ENCODE results near the gene CRYGN.

The CRYGN gene

DNA sequence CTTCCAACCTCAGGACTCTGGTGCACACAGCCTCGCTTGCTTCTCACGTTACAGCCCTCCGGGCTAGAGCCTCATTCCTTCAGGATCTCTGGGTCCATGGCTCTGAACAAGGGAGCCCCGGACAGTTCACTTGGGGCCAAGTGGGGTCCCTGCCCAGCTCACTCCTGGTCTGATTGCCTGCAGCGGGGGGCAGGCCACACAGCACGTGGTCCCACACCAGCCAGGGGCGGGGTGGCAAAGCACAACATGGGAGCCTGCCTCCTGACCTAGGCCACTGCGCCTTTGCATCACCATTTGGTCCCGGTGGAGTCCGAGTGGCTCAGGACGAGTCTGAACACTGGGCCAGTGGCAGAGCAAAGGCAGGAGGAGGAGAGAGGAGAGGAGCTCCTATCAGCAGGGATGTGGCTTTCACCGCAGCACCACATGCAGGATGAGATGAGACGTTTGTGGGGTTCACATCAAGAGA is 13.4 kb upstream of the CRYGN start:
- no peaks in the 10 kb centered on the region for H3K36me3 Mint-ChIP-seq
- no peak overlapping the region for H3K4me3 Mint-ChIP-seq

DNA sequence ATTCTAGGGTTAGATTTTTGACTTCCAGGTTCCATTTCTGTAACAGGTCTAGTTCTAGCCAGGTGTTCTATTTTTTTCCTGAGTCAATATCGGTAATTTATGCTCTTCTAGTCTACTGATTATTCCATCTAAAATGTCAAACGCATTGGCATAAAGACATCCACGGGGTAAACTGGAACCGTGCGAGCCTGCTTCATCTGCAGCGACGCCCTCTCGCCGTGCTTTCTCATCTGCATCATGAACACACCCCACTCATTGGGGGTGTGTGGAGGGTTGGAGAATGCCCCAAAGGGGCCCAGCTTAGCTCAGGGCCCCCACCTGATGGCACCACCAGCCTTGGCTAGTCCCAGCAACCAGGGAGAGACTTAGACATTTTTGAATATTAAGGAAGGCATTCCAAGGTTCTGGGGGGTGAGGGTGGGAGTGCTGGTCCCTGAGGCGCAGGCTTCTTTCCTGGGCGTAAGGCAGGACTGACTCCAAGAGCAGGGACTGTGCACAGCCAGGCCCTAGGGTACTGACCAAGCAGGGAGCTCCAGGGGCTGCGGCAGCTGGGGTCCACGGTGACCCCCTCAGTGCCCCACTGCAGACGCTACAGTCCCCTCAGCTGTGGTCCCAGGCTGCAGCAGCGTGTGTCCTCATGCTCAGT is 12.9 kb upstream of the CRYGN start:
- Mint-ChIP-seq H3K36me3 (no peaks in the 10 kb centered on the region), H3K27ac (no peak overlapping the region)
- ATAC-seq (ENCODE audit: low read depth), result no peak

More for the DNA sequence above, 13.4 kb upstream of the CRYGN start:
- H3K27ac Mint-ChIP-seq, result no peak overlapping the region
- no peak for ATAC-seq (ENCODE audit: low read depth)
- H3K4me1 Mint-ChIP-seq, result no peaks in the 10 kb centered on the region
- H3K27me3 Mint-ChIP-seq, result peaks cover 2% of the 10 kb centered on the region
- no peaks in the 10 kb centered on the region for H3K9me3 Mint-ChIP-seq
- no peak for DNase-seq (ENCODE audit: low spot score in 2 of 2)

DNA sequence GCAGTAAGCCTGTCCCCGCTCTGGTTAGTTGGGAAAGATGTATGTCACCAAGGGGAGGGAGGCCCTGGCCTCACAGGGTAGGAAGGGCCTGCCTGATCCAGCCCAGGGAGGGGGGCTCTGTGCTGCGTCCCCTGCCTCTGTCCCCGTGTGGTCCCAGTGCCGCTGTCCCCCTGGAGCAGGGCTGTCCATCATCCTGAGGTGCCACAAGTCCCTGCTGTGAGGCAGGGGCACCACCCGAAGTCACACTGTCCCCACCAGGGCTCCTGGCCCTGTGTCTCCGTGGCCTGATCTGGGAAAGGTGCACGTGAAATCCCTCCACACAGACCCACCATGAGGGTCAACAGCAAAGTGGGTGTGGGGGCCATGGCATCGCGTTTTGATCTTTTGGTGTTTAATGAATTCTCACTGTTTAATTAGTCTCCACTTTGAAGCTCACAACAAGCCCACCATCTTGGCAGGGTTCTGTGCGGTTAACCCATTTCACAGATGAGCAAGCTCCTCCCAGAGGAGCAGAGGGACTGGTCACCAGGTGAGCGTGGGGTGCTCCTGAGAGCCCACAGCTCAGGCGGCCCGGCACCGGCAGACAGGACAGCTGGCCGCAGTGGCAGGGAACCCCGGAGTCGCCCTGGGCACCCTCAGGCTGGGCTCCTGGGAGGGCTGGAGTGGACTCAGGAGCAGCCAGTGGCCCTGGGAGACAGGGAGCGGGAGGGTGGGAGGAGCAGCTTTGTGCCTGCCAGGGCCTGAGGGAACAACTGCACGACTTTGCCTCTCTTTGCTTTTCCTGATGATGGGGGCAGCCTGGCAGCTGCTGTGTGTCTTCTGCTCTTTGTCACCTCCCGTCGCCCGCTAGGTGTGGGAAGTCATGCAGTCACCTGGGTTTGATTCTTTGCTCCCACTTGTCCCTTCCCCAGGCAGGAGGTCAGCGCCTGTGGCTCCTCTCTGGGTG is 12.0 kb upstream of the CRYGN start:
- ATAC-seq (ENCODE audit: low read depth), result no peak

More for the DNA sequence above, 12.9 kb upstream of the CRYGN start:
- peaks cover 2% of the 10 kb centered on the region for H3K27me3 Mint-ChIP-seq
- H3K9me3 Mint-ChIP-seq, result no peaks in the 10 kb centered on the region
- no peaks in the 10 kb centered on the region for H3K4me1 Mint-ChIP-seq
- no peak for DNase-seq (ENCODE audit: low spot score in 2 of 2)
- no peak overlapping the region for H3K4me3 Mint-ChIP-seq

DNA sequence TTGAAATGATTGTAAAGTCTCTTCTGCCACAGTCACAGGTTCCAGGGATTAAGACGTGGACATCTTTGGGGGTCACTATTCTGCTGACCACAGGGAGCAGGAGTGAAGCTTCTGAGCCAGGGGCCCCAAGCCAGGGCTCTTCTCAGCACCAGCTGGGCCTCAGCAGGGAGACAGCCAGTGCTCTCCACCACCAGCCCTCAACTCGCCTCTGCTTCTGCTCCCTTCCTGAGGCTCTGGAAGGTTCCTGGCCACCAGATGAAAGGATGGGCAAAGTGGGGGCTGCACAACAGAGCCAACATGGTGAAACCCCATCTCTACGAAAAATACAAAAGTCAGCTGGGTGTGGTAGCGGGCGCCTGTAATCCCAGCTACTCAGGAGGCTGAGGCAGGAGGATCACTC is 11.2 kb upstream of the CRYGN start:
- Mint-ChIP-seq H3K27ac (no peak overlapping the region), H3K4me1 (no peaks in the 10 kb centered on the region), H3K36me3 (no peaks in the 10 kb centered on the region), H3K9me3 (no peaks in the 10 kb centered on the region), H3K4me3 (no peak overlapping the region), H3K27me3 (peaks cover 5% of the 10 kb centered on the region)
- DNase-seq (ENCODE audit: low spot score in 2 of 2) (no peak), ATAC-seq (ENCODE audit: low read depth) (no peak)

More for the DNA sequence above, 12.0 kb upstream of the CRYGN start:
- peaks cover 2% of the 10 kb centered on the region for H3K27me3 Mint-ChIP-seq
- H3K4me3 Mint-ChIP-seq, result no peak overlapping the region
- H3K27ac Mint-ChIP-seq, result no peak overlapping the region
- no peaks in the 10 kb centered on the region for H3K9me3 Mint-ChIP-seq
- no peak for DNase-seq (ENCODE audit: low spot score in 2 of 2)
- no peaks in the 10 kb centered on the region for H3K4me1 Mint-ChIP-seq
- no peaks in the 10 kb centered on the region for H3K36me3 Mint-ChIP-seq

DNA sequence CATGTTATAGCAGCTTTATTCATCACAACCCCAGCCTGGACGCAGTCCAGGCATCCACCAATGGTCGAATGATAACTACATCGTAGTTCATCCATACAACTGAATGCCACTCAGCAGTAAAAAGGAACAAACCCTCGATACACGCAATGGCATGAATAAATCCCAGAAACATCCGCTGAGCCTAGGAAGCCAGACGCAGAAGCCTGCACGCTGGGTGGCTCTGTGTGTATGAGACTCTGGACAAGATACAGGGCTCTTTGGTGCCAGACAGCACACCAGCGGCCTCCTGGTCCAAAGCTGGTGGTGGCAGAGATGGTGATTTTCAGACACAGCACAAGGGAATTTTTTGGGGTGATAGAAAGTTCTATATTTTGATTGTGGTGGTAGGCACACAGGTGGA is 10.0 kb upstream of the CRYGN start:
- no peak for DNase-seq (ENCODE audit: low spot score in 2 of 2)
- H3K27me3 Mint-ChIP-seq, result peaks cover 9% of the 10 kb centered on the region
- no peaks in the 10 kb centered on the region for H3K9me3 Mint-ChIP-seq
- no peak for ATAC-seq (ENCODE audit: low read depth)
- no peaks in the 10 kb centered on the region for H3K4me1 Mint-ChIP-seq
- H3K36me3 Mint-ChIP-seq, result no peaks in the 10 kb centered on the region
- no peak overlapping the region for H3K4me3 Mint-ChIP-seq
- H3K27ac Mint-ChIP-seq, result no peak overlapping the region

DNA sequence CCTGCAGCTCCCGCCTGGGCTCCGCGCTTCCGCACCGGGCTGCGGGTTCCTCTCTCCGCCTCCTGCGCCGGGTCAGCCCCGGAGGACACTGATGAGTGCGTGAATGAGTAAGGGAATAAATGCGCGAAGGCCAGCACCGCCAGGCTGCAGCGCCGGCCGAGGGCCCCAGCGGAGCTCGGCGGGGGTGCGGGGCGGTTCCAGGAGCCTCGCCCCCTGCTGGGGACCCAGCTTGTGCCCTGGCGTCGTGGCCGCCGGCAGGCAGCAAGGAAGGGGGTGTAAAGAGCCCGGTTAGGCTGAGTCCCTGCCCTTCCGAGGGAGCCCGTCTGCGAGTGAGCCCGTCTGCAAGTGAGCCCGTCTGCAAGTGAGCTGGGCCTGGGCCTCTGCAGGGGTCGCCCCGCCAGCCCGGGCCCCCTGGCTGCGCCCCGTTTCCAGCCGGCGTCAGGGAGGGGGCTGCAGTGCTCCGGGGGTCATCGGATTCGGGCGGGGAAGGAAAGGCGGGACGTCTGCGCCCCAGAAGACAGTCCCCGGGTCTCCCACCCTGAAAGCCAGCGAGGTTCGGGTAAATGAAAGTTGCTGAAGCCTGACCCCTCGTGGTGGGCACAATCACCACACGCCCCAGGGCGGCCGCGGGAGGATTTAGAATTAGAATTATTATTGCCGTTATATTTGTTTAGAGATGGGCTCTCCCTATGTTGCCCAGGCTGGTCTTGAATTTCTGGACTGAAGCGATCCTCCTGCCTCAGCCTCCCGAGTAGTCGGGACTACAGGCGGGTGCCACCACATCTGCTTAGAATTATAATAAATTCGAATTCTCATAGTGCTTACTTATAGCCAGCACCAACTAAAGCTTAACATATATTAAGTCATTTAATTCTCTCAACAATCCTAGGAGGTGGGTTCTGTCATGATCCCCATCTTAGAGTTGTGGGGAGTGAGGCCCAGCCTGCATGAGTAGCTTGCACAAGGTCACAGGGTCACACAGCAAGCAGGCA is 8.6 kb upstream of the CRYGN start:
- H3K9me3 Mint-ChIP-seq, result no peaks in the 10 kb centered on the region
- H3K4me1 Mint-ChIP-seq, result no peaks in the 10 kb centered on the region
- peak overlapping the region; percentile 78 for H3K4me3 Mint-ChIP-seq
- no peaks in the 10 kb centered on the region for H3K36me3 Mint-ChIP-seq
- H3K27ac Mint-ChIP-seq, result no peak overlapping the region
- peaks cover 10% of the 10 kb centered on the region for H3K27me3 Mint-ChIP-seq
- ATAC-seq (ENCODE audit: low read depth) (peak; percentile 83), DNase-seq (ENCODE audit: low spot score in 2 of 2) (peak; percentile 75 to 86)

DNA sequence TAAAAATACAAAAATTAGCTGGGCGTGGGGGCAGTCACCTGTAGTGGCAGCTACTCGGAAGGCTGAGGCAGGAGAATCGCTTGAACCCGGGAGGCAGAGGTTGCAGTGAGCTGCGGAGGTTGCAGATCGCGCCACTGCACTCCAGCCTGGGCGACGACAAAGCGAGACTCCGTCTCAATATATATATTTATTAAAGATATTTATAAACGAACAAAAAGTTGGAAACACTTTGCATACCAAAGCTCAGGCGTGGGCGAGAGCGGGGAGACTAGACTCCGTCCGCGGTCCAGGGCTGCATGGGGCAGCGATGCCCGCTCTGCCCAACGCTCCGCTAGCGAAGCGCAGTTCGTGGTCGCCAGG is 7.9 kb upstream of the CRYGN start:
- DNase-seq (ENCODE audit: low spot score in 2 of 2) (no peak), ATAC-seq (ENCODE audit: low read depth) (no peak)
- Mint-ChIP-seq H3K4me3 (peak overlapping the region; percentile 78), H3K27me3 (peaks cover 11% of the 10 kb centered on the region), H3K27ac (no peak overlapping the region), H3K36me3 (no peaks in the 10 kb centered on the region), H3K9me3 (no peaks in the 10 kb centered on the region), H3K4me1 (no peaks in the 10 kb centered on the region)

DNA sequence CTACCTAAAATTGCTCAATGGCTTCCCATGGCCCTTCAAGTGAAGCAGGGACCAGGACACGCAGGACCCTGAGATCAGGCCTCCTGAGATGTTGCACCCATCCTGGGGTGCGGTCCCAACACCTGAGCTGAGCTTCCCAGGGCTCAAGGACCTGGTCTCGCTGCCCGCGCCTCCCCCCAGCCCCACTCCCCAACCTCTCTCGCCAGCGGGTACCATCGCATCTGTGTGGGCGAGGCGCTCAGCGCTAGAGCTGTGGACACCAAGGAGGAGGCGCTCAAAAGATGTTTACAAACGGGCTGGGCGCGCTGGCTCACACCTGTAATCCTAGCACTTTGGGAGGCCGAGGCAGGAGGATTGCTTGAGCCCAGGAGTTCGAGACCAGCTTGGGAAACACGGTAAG is 7.4 kb upstream of the CRYGN start:
- Mint-ChIP-seq H3K27me3 (peaks cover 15% of the 10 kb centered on the region), H3K4me3 (no peak overlapping the region), H3K4me1 (no peaks in the 10 kb centered on the region), H3K27ac (no peak overlapping the region), H3K36me3 (no peaks in the 10 kb centered on the region), H3K9me3 (no peaks in the 10 kb centered on the region)
- DNase-seq (ENCODE audit: low spot score in 2 of 2) (no peak), ATAC-seq (ENCODE audit: low read depth) (no peak)

DNA sequence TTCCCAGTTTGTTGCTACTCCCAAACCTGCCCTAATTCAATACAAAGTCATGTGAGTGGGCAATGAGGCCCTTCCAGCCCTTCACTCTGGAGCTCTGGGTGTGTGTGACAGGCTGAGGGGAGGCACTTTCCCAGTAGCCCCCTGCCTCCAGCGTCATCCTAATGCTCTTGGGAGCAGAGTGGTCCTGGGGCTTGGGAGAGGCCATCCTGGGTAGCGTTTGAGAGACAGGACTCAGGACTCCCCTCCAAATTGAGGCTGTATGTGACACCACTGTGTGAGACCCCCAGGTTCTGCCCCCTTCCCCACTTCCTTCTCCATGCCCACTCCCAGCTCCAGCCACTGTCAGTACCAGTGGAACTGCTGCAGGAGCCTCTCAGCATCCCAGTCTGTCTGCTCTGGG is 6.5 kb upstream of the CRYGN start:
- no peak overlapping the region for H3K27ac Mint-ChIP-seq
- H3K27me3 Mint-ChIP-seq, result peaks cover 18% of the 10 kb centered on the region
- no peaks in the 10 kb centered on the region for H3K9me3 Mint-ChIP-seq
- ATAC-seq (ENCODE audit: low read depth) (no peak), DNase-seq (ENCODE audit: low spot score in 2 of 2) (no peak)
- H3K36me3 Mint-ChIP-seq, result no peaks in the 10 kb centered on the region
- no peaks in the 10 kb centered on the region for H3K4me1 Mint-ChIP-seq
- no peak overlapping the region for H3K4me3 Mint-ChIP-seq

DNA sequence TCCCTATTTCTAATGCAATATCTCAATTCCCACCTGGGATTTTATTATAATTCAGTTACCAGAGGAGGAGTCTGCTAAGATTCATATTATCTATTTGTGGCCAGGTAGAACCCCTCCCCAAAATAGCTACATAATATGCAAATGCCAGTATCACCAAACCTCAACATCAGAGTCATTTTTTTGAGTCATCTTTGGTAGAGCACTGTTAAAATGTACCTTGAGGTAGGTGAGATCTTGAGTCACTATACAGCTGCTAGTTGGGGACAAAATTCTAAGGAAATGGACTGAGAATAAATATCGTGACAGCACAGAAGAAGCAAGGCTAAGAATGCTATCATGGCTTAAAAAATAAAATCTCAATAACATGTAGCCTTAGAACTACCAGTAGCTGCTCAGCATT is 4.7 kb upstream of the CRYGN start:
- H3K36me3 Mint-ChIP-seq, result no peaks in the 10 kb centered on the region
- H3K27ac Mint-ChIP-seq, result no peak overlapping the region
- H3K9me3 Mint-ChIP-seq, result no peaks in the 10 kb centered on the region
- DNase-seq (ENCODE audit: low spot score in 2 of 2) (no peak), ATAC-seq (ENCODE audit: low read depth) (no peak)
- H3K4me3 Mint-ChIP-seq, result no peak overlapping the region
- no peaks in the 10 kb centered on the region for H3K4me1 Mint-ChIP-seq
- peaks cover 29% of the 10 kb centered on the region for H3K27me3 Mint-ChIP-seq

DNA sequence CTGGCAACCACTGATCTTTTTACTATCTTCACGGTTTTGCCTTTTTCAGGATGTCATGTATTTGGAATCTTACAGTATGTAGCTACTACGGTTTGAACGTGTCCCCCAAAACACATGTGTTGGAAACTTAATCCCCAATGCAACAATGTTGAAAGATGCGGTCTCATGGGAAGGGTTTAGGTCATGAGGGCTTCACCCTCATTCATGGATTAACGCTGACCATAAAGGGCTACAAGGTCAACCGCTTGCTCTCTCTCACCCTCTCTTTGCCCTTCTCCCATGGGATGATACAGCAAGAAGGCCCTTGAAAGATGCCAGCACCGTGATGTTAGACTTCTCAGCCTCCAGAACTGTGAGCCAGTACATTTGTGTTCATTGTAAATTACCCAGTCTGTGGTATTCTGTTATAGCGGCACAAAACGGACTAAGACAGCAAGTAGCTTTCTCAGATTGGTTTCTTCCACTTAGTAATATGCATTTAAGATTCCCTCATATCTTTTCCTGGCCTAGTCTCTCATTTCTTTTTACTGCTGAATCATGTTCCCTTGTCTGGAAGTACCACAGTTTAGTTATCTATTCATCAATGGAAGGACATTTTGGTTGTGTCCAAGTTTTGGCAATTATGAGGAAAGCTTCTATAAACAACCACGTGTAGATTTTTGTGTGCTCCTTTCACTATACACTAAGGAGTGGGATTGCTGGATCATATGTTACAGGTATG is 3.0 kb upstream of the CRYGN start:
- ATAC-seq (ENCODE audit: low read depth), result no peak
- Mint-ChIP-seq H3K9me3 (no peaks in the 10 kb centered on the region), H3K27me3 (peaks cover 29% of the 10 kb centered on the region), H3K36me3 (no peaks in the 10 kb centered on the region), H3K27ac (no peak overlapping the region), H3K4me3 (no peak overlapping the region), H3K4me1 (no peaks in the 10 kb centered on the region)
- no peak for DNase-seq (ENCODE audit: low spot score in 2 of 2)

DNA sequence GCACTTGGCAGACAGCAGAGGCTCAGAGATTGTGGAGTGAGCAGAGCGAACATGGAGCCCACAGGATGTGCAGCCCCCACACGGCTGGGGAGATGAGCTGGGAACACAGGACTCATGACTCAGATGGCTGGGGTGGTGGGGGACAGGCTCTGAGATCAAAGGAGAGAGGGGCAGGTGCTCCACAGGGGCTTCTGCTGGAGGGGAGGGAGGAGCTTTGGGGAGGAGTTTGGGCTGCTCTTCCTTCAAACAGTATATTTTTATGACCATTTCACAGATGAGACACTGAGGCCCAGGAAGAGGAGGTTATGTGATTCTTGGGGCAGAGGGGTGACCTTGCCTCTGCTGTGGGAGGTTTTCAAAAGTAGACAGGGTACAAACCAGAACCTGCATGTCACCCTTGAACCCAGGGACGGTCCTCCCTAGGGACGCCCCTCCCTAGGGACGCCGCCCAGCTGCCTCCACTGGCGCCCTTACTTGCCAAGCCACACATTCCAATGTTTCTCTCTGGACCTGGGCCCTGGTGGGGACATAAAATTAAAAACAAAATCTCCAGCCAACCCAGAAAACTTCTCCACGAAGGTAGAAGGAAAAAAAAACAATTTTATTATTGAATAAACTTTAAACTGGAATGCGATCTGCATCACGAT is 981 bp upstream of the CRYGN start:
- Mint-ChIP-seq H3K4me3 (no peak overlapping the region), H3K27ac (no peak overlapping the region), H3K36me3 (no peaks in the 10 kb centered on the region), H3K4me1 (no peaks in the 10 kb centered on the region), H3K27me3 (peaks cover 27% of the 10 kb centered on the region), H3K9me3 (no peaks in the 10 kb centered on the region)
- no peak for DNase-seq (ENCODE audit: low spot score in 2 of 2)
- no peak for ATAC-seq (ENCODE audit: low read depth)
